NCI-H1417 treated with DMSO at 0.1 percent for 48 hours (cell line): ENCODE results near the gene HOXC4.
"Not testable (repeated sequence)": the region's sequence is repeated elsewhere in the genome, so short reads cannot be mapped to it uniquely, and the experiment has no call there.

ENCODE experiments used
- DNase-seq: peaks from one replicate; lab custom pipeline; 2025; lab: John Stamatoyannopoulos, UW

The HOXC4 gene

DNA sequence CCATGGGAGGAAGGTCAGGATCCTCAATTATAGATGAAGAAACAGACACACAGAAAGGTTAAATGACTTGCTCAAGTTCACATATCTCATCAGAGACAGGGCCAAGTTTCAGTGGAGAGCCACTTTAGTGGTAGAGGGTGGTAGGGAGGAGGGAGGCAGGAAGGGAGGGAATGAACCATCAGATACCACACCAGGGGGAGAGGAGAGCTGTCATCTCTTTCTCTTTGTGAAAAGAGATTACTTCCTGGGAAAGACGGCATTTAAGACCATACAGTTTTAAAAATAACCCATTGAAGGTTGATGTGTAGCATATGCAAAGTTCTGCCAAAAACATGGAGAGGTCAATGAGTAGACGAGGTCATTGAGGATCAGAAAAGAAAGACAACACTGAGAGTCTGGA is 39.3 kb downstream of the HOXC4 start:
- not testable (repeated sequence) for DNase-seq

- DNase-seq, result not testable (repeated sequence)
Observed at GRCh38 chr12:54095928-54096327, 42.3 kb downstream of the HOXC4 start.

GRCh38 chr12:54098644-54099043 is 45.0 kb downstream of the HOXC4 start:
- DNase-seq, result not testable (repeated sequence)

- DNase-seq, result not testable (repeated sequence)
Observed at GRCh38 chr12:54100588-54100987, 47.0 kb downstream of the HOXC4 start.

DNA sequence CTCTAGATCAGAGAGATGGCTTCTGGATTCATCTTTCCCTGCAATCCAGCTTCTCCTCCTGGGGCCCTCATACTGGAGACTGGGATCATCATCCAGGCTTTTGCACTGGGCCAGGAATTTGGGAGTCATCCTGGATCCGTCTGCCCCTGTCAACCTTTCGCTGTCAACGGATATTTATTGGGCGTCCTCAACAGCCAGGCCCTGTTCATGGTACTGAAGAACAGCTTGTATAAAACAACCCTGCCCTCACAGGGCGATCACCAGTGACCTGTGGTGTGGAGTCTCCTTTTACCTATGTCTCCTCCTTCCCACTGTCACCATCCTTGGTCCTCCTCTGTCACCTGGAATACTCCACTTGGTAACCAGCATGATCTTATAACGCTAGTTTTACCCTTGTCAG is 48.6 kb downstream of the HOXC4 start:
- DNase-seq, result not testable (repeated sequence)

DNA sequence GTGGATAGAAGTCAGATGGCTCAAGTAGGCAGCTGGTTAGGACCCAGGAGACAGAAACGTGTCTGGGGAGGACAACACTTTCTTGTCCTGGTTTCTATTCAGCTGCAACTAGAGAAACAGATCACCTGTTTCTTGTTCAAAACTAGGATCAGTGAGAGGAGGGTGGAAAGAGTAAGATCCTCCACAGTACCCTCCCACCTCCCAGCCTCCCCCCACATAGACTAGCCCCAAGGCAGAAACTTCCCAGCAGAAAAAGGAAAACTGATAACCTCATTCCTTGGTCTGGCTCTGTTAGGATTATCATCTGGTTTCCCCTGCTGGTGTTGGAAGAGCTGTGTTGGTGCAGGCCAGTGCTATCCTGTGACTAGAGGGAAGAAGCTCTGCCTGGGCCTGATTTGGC is 50.2 kb downstream of the HOXC4 start:
- not testable (repeated sequence) for DNase-seq
